GM04503 (cell line): ENCODE data around the gene MOB1A.
"Not testable (repeated sequence)": the region's sequence is repeated elsewhere in the genome, so short reads cannot be mapped to it uniquely, and the experiment has no call there.

ENCODE experiments used
- DNase-seq: peaks from one replicate; pipeline ENCODE4 v3.0.0-alpha.2; 2012; ENCODE audit warnings: low read depth

Gene MOB1A

DNA sequence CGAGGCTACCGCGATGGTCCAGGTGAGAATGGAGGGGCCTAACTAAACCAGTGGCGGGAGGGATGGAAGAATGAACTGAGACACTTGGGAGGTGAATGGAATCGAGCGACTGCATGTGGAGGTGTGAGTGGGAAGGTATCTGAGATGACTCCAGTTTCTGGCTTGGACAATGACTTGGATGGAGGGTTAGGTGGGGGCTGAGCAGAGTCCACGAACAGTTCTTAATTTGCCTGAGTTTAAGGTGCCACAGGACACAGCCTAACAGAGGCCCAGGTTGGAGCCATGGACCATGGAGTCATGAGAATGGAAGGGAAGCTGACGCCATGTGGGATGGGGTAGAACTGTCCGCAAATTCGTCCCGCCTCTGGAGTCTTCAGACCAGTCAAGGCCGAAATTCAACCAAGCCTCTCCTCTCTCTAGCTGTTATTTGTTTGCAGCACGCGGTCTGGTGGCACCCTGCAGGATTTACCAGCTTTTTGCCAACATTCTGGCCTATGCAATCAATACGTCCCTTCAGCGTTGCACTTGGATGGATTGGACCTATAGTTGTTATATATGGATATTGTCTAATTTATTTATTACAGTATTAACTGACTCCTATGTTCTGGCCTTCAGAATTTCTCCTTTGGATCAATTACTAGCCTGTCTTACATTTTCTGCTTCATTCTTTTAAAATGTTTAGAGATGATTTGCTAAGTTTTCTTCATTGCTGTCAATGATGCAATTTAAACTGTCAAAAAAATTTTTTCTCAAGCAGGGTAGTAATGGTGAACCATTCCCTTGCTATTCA is 30.0 kb downstream of the MOB1A start:
- no peak for DNase-seq

DNA sequence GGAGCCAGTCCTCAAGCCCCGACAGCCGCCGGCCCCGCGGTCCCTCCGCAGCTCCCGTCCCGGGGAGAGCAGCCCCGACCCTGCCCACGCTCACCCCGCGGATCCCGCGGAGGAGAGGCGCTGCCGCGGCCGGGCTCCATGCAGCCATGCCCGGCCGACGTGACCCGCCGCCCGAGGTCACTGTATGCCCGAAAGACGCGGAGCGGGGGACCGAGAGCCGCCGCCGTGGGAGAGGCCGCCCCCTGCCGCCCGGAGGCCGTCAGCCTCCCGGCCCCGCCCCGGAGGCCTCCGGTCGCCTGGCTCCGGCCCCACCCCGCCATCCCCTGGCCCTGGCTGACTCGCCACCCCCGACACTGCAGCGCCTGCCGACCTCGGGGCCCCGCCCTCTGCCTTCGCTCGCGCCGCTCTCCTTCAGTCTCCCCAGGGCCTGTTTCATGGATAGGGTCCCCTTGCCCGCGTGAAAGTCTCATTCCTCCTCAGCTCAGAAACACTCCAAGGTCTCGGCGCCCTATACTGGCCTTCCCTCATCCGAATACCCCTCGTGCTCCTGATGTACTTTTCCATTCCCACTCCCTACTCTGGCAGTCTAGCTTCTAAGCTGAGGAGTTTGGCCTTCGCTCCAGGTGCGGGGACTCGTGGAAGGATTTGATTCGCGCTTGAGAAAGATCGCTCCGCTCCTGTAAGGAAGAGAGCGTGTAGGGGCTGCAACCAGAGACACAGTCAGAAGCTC is 30.8 kb downstream of the MOB1A start, which contains the start of gene BOLA3:
TSS of gene BOLA3 (minus strand) at position 186 of the 730 bp plus-strand sequence. CDS start at position 148, 38 bp downstream.
- peak; percentile 21 for DNase-seq

DNA sequence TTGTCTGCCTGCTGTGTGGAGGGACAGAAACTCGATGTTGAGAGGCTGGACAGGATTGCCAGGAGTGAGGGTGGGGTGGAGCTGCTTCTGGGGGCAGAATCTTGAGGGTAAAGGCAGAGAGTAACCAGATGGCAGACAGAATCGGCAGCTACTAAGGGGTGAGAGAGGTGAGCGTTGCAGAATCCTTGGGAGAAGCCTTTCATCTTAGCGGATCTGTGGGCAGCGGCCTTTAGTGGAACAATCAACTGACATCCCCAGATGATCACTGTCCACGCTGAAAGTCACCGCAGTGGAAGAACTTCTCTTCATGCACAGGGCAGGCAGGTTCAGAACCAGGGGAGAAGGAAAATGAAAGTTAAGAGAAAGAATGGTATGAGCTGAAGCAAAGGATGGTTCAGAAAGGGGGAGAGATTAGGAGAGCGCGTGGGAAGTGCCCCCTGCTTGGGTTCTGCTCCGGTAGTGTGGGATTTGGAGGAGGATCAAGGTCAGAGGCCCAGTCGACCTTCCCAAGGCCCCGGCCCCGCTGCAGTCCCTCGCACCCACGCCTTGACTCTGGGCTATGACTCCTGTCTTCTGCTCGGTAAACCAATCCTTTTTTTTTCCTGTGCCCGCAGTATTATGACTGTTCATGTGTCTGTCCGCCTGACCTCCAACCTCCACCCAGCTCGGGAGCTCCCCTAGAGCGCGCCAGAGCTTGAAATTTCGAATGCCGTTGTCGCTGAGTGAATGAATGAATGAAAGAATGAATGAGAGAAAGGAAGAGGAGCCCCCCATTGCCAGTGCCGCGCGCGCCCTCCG is 31.6 kb downstream of the MOB1A start:
- DNase-seq = no peak

DNA sequence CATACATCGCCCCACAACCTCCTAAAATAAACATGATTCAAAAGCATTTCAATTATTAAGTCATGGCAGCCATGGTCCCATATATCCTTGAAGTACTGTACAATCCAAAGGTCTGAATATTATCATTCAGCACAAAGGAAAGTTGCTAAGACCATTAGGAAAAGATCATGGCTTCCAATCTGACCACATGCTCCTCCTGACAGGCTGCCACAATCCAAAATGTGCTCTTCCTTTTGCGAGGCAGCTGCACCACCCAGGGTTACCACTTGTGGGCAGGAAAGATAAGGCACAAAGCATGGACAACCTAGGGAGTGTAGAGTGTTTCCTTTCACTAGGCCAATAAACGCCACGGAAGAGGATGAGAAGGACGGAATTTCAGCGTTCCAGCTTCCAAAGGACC is 36.3 kb downstream of the MOB1A start:
- DNase-seq = no peak

DNA sequence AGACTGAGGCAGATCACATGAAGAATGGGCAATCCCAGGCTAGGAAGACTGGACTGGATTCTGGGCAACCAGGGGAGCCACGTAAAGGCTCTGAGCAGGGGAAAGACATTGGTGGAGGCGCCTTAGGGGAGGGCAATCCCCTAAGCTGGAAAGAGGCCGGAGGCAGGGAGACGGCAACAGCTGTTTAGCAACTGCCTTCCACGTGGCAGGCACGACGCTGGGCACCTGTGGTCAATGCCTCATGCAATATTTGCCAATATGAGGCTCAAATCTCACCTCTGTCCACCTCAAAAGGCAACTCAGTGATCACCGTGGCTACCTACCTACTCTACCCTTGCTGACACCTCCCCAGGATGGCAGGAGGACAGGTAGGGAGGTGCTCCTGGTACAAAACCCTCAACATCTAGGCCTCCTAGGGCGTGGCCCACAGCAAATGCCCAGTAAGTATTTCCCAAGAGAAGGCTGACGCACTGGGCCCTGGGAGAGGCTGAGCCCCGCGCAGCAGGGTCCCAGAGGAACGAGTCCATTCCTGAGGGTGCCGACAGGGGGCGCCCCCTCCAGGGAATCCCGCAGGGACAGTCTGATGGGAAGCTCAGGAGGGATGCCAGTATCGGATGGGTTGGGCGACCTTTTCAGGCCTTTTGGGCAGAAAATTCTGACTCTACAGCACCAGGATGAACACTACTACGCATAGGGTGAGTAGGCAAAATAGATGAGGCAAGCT is 39.9 kb downstream of the MOB1A start:
- DNase-seq = no peak

DNA sequence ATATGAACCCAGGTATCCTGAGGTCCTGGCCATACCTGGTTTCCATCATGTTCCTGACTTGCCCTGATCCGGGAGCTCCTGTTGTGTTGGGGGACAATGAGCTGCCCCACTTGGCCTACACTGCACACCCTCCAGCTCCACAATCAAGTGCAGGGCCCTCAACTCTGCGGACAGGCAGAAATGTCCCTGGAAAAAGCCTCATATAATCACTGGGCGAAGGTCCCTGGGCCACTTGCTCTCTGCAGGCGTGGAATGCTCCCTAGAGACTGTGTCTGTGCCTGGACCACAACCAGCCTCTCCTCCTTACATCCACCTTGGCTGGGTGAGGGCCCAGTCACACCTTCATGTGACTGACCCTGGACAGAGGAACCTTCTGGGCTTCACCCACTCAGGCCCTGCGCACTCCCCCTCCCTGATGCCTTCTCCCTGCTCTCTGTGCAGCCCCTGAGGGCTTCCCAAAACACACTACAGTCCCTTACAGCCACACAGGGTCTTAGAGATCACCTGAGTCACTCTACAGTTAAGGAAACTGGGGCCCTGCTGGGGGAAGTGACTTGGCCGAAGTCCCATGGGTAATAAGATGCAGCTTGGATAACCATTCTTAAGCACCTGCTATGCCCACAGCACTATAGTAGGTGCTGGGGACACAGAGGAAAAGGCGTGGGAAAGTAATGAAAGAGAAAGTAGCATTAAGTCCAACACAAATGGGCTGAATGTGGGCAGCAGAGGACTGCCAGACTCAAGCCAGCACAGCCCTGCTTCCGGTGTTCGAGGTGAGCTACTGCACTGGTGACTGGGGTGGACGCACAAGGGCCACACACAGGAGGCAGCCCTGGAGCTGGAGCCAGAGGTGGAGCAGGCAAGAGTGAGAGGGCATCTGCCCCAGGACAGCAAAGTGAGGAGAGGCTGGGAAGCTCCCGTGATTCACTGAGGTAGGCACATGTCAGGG is 40.8 kb downstream of the MOB1A start:
- no peak for DNase-seq

DNA sequence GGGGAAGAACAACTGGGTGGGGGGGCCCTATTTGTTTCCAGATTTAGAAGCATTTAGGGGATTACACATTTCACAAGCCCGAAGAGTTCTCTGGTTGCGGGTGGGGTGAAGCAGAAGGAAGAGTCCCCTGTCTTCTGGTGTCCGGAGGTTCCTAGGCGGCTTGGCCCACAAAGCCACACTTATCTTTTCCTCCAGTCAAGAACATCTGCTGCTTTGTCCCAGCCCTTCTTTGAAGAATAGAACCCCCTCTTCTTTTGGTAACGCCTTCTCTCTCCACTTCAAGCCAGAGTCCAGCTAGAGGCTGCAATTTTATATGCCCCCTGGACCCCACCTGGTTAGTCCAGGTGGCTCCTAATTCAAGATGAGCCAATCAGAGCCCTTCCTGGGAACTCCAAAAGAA is 46.8 kb downstream of the MOB1A start:
- no peak for DNase-seq

DNA sequence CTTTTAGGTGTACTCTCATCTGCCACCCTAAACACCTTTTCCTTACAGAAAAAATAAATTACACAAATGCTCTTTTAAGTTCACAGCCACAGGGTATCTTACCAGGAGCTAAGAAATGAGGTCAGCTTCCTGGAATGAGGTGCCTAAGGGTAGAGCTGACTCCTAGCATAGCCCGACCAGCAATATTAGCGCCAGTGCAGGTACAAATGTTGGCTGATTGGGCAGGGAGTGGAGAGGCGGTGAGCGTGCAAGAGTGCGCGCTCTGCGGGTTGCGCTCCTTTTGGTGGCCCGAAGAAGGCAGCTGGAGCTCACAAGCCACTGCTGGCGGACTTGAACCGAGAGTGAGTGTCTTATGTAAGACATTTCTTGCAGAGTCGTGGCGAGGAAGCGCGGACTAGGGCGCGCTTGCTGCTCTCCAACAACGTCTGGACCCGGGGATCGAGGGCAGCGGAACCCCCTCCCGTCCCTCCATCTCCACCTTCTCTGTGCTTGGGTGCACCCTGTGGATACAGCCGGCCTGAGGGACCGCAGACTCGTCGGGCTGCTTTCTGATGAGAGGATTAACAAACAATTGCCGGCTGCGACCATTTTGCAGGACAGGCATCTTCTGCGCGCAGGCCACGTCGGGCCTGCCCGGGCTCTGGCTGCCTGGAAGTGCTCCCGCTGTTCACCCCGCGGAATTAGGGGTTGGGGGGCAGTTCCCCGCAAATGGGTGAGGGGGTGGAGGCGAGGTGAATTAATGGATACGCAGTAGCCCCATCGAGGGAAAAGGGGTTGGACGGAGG is 48.3 kb downstream of the MOB1A start:
- DNase-seq = no peak

DNA sequence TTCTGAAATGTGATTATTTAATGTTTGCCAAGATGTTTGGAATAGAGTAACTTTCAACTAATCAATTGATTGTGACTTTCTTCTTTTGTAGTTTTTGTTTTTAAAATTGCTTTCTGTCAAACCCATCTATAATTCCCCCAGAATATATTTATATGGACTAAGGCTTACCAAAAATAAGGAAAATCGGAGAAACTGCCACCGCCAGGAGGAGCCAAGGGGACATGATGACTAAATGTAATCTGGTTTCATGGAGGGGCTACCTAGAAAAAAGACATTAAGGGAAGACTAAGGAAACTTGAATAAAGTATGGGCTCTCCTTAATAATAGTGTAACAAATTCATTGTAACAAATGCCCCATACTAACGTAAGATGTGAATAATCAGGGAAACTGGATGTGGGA is 50.5 kb downstream of the MOB1A start:
- no peak for DNase-seq

DNA sequence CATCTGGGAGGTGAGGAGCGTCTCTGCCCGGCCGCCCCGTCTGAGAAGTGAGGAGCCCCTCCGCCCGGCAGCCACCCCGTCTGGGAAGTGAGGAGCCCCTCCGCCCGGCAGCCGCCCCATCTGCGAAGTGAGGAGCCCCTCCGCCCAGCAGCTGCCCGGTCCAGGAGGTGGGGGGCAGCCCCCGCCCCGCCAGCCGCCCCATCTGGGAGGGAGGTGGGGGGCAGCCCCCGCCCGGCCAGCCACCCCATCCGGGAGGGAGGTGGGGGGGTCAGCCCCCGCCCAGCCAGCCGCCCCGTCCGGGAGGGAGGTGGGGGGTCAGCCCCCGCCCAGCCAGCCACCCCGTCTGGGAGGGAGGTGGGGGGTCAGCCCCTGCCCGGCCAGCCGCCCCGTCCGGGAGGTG is 54.7 kb downstream of the MOB1A start:
- DNase-seq = not testable (repeated sequence)

DNA sequence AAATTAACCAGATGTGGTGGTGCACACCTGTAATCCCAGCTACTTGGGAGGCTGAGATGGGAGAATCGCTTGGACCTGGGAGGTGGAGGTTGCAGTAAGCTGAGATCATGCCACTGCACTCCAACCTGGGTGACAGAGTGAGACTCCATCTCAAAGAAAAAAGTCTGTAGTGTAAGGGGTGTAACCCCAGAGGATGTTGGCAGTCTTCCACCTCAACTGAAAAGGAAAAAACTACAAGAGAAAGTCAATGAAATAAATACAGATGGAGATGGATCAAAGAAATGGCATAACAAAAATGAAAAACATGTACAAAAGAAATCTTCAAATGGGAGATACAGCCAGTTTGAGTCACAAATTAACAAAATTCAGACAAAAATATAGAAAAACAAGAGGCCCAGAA is 56.8 kb downstream of the MOB1A start:
- DNase-seq = not testable (repeated sequence)

DNA sequence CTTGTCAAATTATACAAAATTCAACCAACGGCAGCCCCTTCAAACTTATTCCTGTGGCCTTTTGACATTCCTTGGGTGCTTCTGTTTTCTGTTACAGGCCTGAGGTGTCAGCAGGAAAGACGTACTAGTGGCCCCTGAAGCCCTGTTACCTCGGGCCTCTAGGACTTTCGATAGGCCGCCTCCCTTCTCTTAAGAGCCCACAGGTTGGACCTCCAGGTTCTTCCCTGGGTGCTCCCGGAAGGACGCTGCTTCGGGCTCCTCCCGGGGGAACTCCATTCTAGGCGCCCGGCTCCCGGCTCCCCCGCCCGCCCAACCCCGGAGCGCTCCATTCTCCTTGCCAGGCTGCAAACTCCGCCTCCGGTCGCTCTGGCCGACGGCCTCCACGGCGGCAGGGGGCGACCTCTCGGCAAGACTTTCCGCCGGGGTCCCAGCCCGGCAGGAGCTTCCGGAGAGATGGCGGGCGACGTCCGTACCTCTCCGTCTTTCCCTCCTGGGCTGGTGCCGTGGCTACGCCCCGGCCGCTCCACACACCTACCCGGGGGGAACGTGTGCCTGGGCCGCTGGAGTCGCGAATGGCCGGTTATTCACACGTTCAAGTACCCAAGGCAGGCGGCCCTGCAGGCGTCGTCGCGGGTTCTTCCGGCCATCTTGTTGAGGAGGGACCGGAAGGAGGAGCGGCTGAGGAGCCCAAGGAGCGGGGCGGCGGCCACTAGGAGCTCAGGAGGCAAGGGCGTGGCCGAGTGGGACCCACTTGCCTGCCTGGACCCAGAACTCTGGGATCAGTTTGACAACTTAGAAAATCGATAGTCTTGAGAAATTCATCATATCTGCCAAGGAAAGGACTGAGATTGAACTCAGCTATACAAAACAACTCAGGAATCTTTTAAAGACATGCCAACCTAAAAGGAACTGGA is 58.5 kb downstream of the MOB1A start:
- peak; percentile 46 for DNase-seq

DNA sequence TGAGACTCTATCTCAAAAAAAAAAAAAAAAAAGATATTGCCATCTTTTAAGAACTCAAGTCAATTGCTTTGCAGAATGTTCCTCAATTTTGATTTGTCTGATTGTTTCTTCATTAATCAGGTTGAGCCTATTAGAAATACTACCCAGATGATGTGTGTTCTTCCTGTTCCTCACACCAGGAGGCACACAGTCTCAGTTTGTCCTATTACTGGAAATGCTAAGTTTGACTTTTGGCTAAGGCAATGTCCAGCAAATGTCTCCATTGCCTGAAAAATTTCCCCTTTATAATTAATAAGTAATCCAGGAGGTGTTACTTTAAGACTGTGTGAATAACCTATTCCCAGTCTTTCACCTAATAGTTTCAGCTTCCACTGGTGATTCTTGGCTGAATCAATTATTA is 59.3 kb downstream of the MOB1A start:
- DNase-seq = no peak

DNA sequence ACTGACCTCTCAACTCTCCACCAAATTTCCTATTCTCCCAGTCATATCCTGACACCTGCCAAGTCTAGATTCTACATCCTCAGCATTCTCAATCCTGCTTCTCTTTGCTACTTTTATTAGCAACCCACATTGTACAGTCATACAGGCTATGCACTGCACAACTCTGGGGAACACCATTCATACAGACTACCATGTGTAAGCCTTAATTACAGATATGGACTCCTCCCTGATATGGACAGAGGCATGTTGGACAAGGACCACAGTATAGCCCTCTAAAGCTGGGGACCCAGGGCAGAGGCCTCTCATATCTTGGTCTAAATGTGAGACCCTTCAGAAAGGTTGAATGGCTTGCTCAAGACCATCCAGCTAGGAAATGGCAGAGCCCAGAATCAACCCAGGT is 67.3 kb downstream of the MOB1A start:
- no peak for DNase-seq

DNA sequence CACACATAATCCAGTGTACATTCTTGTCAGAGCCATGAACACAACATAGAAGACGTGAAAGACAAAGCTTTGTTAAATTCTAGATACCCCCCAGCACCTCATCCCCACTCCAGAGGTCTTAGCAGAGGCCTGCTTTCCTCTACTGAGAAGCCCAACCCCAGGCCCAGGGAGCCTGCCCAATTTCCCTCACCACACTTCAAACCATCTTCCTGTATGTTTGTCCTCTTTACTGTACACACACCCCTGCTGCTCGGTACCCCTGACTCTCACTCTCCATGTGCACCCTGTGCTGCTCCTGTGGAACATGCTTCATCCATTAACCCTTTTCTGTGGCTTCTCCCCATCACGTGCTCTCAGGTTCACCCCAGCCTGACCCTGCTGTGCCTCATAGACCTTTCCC is 68.1 kb downstream of the MOB1A start:
- no peak for DNase-seq

DNA sequence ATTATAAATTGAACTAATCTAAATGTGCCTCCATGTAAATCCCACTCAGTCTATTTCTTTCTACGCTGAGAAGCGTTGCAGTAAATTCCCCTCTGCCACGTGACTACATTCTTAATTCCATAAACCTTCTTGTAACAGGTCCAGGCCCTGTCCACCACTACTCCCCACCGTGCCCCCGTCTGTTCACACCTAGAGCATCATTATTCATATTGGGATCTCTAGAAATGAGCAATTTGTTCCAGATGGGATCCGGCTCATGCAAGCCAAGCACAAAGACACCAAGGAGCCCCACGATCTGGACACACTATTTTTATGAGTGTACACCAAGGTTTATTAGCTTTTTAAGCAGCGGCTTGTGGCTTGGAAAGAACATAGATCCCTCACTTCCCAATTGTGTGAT is 69.1 kb downstream of the MOB1A start:
- DNase-seq = no peak

DNA sequence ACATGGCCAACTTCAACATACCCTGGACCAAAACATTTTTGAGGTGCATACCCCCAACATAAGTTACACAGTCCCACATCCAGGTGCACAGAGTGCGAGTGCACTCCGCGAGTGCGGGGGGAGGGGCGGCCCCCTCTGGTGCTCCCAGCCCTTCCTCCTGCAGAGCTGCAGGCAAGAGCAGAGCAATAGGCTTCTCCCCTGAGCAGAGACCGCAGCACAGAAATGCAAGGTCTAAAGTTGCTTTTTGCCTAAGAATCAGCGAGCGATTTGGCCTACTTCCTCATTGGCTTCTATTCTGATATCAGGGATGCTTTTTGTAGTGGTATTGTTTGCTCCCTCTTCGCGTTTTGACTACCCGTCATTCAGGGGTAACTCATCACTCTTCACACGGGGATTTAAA is 71.6 kb downstream of the MOB1A start:
- DNase-seq = no peak

DNA sequence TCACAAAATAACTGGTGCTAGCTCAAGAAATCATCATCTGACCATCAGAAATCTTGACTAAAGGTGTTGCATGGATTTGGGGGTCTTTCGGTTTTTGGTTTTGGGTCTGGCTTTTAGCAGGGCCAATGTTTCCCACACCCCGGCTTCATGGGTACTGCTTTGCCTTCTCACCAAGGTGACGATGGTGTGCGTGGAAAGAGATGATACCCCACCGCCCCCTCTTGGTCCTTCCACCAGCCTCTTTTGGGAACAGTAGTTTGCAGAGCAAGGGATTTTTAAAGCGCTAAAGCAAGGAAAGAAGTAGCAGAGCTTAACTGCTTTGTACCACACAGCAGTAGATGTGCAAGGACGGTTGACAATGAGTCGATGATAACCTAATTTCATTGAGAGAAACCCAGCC is 73.3 kb downstream of the MOB1A start:
- DNase-seq = no peak

DNA sequence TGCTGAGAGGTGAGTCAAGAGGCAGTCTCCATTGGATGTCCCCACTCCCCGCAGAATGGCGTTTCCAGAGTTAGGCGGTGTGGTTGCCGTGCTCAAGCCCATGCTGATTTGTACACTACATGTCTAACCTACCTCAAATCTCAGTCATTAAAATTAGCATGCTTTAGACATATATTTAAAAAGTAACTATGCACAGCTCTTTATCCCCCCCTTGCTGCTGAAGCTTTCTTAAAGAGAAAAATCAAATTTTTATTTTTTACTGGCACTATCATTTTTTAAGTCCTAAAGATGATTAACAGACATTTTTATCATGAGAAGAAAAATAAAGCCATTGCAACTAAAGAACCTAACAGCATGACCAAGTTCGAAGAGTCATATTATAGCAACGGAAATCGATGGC is 73.8 kb downstream of the MOB1A start:
- DNase-seq = no peak
